GM18858 (cell line): ENCODE results near the gene YIPF2.

Experiments used
- ATAC-seq: cut with Tn5 transposase; IDR thresholded peaks from one replicate; pipeline ENCODE4 v1.9.1; 2021; ENCODE audit not compliant: unreplicated experiment

YIPF2 gene

DNA sequence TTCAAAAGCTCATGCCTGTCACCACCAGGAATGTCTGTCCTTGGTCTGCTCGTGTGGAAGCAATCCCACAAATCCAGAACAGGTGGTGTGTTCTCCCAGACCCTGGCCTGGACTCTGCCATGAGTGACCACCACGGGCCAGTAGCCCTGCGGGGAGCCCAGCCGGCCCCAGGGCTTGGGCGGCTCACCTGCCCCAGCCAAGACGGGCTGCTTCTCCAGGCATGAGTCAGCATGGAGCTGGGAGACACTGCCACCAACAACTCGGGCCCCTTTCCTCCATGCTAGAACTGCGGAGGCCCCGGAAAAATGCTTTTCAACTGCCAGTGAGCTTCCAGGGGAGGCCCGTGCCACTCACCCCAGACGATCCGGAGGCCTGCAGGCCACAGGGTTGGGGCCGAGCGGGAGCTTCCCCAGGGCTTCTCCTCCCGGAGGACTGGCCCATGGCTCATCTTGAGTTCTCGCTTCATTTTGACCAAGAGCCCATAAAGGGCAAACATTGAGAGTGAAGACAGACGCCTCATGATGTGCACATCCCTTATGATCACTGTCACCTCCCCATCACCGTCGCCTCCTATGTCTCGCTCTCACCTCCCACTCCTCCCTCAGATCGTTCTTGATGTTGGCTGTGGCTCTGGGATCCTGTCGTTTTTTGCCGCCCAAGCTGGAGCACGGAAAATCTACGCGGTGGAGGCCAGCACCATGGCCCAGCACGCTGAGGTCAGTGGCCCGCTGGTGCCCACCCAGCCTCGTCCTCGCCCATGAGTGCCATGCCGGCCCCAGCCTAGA, 16.7 kb downstream of the YIPF2 start:
- no peak for ATAC-seq

DNA sequence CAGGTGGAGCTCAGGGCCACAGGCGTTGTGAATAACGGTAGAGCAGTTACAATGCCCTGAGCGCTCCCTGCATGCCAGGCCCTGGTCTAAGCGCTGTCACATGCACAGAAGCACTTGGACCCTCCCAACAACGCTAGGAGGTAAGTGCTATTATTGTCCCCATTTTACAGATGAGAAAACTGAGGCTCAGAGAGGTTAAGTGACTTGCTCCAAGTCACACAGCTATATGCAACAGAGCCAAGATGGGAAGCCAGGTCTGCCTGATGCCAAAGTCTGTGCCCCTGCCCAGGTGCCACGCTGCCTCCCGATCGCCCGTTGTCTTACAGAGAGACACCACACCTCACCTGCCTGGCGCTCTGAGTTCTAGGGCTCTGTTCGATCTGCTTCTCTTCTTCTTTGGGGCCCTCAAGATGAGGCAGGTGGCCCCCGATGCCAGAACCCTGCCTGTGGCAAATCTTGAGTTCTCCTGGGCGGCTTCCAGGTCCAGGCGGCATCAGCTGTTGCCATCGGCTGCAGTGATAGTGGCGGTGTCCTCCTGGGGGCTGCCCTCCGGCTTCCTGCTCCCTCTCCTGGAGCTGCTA, 20.0 kb downstream of the YIPF2 start:
- no peak for ATAC-seq

GRCh38 chr19:10907925-10908324, 20.5 kb downstream of the YIPF2 start:
- no peak for ATAC-seq

DNA sequence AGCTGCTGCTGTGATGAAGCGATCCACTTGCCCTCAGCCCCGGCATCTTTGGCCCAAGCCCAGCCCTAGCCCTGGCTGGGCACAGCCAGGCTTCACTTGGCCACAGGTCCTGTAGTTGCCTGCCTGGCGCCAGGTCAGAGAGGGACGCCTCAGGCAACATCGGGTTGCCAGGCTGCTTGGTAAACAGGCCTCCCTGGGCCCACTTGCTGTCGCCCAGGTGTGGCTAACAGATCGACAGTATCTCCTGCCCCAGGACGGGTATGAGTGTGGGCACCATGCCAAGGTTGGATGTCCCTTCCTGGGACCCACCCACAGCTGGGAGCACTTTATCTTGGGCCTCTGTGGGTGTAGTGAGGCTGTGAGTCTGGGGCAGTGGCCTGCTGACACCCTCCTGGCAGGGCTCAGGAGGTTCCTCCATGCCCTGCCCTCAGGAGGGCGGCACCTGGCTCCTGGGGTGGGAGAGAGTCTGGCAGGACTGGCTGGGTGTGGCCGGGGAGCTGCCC, 29.2 kb downstream of the YIPF2 start:
- no peak for ATAC-seq

DNA sequence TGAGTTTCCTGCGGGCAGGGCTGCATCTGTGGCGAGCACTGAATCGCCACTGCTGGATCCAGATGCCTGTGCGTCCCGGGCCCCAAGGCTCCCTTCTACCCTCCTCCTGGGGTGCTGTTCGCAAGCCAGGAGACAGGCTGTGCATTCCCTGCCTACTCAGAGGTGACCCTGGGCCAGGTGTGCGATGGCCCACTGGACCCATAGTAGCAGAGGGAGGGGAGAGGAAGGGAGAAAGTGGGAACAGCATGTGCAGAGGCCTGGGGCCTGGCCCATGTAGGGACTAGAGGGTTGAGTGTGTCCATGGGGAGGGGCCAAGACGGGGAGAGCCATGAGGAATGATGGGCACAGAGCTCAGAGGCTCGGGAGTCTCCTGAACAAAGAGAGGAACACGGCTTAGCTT, 29.8 kb downstream of the YIPF2 start:
- no peak for ATAC-seq

- no peak for ATAC-seq
Observed at GRCh38 chr19:10896851-10897526, 31.4 kb downstream of the YIPF2 start.

GRCh38 chr19:10895920-10896319, 32.5 kb downstream of the YIPF2 start:
- no peak for ATAC-seq

GRCh38 chr19:10895363-10895762, 33.1 kb downstream of the YIPF2 start:
- ATAC-seq, result no peak

DNA sequence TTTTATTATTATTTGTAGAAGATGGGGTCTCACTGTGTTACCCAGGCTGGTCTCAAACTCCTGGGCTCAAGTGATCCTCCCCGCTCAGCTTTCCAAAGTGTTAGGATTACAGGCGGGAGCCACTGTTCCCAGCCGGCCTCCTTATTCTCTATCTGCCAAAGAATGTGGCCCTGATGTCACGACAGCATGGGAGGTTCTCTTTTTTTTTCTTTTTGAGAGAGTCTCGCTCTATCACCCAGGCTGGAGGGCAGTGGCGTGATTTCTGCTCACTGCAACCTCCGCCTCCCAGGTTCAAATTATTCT, 33.6 kb downstream of the YIPF2 start:
- ATAC-seq, result no peak

- ATAC-seq, result no peak
Observed at GRCh38 chr19:10892256-10892655, 36.2 kb downstream of the YIPF2 start.

- ATAC-seq, result no peak
Observed at GRCh38 chr19:10891405-10892086, 36.9 kb downstream of the YIPF2 start.

- ATAC-seq, result no peak
Observed at GRCh38 chr19:10889880-10890279, 38.6 kb downstream of the YIPF2 start.

- ATAC-seq, result no peak
Observed at GRCh38 chr19:10888421-10888866, 40.0 kb downstream of the YIPF2 start.

- ATAC-seq, result no peak
Observed at GRCh38 chr19:10887616-10888367, 40.6 kb downstream of the YIPF2 start.

- no peak for ATAC-seq
Observed at GRCh38 chr19:10885201-10886169, 43.0 kb downstream of the YIPF2 start.

- ATAC-seq, result no peak
Observed at GRCh38 chr19:10884274-10884673, 44.2 kb downstream of the YIPF2 start.

DNA sequence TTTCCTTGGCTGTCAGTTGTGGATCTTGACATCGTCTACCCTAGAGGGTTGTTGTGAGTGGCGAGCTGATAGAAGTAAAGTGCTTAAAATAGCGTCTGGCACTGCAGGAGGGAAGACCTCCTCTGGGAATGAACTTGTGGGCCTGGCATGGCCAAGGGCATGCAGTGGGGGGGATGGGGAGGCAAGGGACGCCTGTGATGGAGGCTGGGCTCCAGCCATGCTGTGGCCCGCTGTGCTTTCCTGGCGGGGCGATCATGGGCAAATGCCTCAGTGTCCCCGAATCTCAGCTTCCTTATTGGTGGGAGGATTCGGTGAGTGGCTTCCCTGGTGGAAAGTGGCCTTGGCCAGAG, 46.4 kb downstream of the YIPF2 start:
- no peak for ATAC-seq

DNA sequence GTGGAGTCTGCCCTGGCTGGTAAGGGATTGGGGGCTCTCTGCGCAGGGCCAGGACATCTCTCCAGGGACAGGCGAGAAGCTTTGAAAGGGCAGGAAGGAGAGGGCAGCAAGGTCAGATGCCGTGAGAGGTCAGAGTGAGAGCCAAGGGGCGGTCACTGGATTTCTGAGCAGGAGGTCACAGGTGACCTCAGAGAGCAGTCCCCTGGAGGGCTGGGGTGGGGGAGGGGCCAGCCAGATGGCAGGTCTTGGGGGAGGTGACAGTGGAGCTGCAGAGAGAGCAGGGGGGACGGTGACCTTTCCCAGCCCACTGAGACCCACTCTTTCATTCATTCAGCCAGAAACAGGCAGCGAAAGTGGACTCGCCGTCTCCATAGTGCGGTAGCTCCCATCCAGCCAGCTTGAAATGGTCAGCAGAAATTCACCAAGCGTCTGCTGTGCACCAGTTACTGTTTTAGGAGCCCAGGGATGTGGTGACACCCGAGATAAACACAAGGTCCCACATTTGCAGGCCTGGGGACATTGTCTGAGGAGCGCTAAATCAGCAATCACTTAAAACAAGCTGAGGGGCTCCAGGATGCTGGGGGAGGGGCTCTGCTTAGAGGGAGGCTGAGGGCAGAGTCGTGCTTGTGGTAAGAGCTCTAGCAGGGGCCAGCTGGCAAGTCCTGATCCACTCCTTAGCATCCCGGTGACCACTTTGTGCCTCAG, 46.9 kb downstream of the YIPF2 start:
- ATAC-seq, result no peak

DNA sequence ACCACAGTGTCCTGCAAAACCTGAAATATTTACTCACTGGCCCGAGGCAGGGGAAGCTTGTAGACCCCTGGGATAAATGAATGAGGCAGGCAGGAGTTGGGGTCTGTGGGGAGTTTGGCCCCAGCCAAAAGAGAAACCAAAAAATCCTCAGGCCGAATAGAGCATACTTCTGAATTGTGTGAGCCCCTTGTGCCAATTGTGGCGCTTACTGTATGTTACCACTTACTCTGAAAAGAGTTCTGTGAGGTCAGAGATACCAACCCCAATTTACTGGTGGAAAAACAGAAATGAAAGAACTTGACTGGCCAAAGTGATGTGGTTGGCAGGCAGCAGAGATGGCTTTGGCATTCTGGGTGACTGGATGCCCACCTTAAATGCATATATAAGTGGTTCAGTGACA, 50.2 kb downstream of the YIPF2 start:
- no peak for ATAC-seq
